ENCODE results near the gene SMAD2.

GRCh38 chr18:47872426-47872825 lies 58.0 kb downstream of the SMAD2 start:
- TF ChIP-seq TAF1 (IDR thresholded peaks at IDR 0.05; ENCODE audit: borderline replicate concordance, low read depth, low read length) (no peak), POLR2A (IDR thresholded peaks at IDR 0.05; ENCODE audit: low read depth, low read length) (no peak)
